HepG2 (cell line): ENCODE measurements around the gene ITGB8. TPM values are rescaled to one million over a fixed set of nuclear protein-coding genes. Genes with fewer than 3 reads are reported as not detected.

Experiments used
- ATAC-seq: fragments of 200-7000 bp; cut with Tn5 transposase; 3 replicates; pipeline ENCODE4 v1.9.1; 2020; ENCODE audit warnings: mild to moderate bottlenecking, moderate library complexity
- BruUV-seq: library from RNA; stranded (reverse); fragments of 400-500 nt; replicated peaks from 2 replicates; lab custom pipeline; 2021; lab: Mats Ljungman, UMichigan
- CTCF ChIA-PET: fragments of 300-600 bp; formaldehyde crosslinking; extraction: SDS; loops from one replicate; lab custom pipeline; 2021; ENCODE audit warnings: low total read pairs, inconsistent platforms, low intra/inter-chr PET ratio; lab: Yijun Ruan, JAX
- POLR2A ChIA-PET: fragments of 350-600 bp; sonication (Branson Sonifier 250); formaldehyde crosslinking; loops from one replicate; lab custom pipeline; 2020; ENCODE audit warnings: antibody characterized with exemption, inconsistent platforms; lab: Yijun Ruan, JAX
- DNase-seq: peaks from one replicate; pipeline ENCODE4 v3.0.0-alpha.2; 2015; ENCODE audit warnings: low spot score
- FAIRE-seq: peaks from 3 replicates; lab custom pipeline; 2011; peaks lifted over from hg19 to GRCh38; lab: Jason Lieb, UNC
- H2AFZ ChIP-seq: one replicate; pipeline ENCODE4 v1.6.1; 2011; ENCODE audit warnings: low read length, inconsistent platforms
- H3K27ac ChIP-seq: fragments of 300-600 bp; 3 replicates; pipeline ENCODE4 v1.8.0; 2011; ENCODE audit warnings: mixed run types, mild to moderate bottlenecking, mixed read lengths, low read length, inconsistent platforms; ENCODE audit not compliant: insufficient read depth; ENCODE audit errors: extremely low read length
- H3K27me3 ChIP-seq, 2 experiments: fragments of 200-600 bp in 1 of 2; 2 replicates in 1 of 2; 3 replicates in 1 of 2; pipeline versions ENCODE4 v1.6.0 to v1.8.0; 2011; ENCODE audit warnings: low read length in 2 of 2, mild to moderate bottlenecking in 2 of 2, moderate library complexity in 2 of 2, inconsistent platforms in 1 of 2; ENCODE audit not compliant: insufficient read depth in 2 of 2, control insufficient read depth in 1 of 2
- H3K36me3 ChIP-seq, 2 experiments: fragments of 200-600 bp in 1 of 2; replicated peaks in 1 of 2; 2 replicates in 1 of 2; 3 replicates in 1 of 2; pipeline versions ENCODE4 v1.5.1 to v1.8.0; 2011; ENCODE audit warnings: low read length in 2 of 2, inconsistent platforms in 1 of 2; ENCODE audit not compliant: insufficient read depth in 2 of 2, control insufficient read depth in 1 of 2
- H3K4me1 ChIP-seq: 2 replicates; pipeline ENCODE4 v1.5.1; 2012; ENCODE audit warnings: low read length, inconsistent platforms; ENCODE audit not compliant: insufficient read depth
- H3K4me2 ChIP-seq: 2 replicates; pipeline ENCODE4 v1.6.0; 2011; ENCODE audit warnings: low read depth, low read length, inconsistent platforms
- H3K4me3 ChIP-seq, 3 experiments: fragments of 200-600 bp in 1 of 3; sonication (generic), shearing (Covaris generic) in 1 of 3; replicated peaks in 1 of 3; 2 replicates each; pipeline ENCODE4 v1.5.1; 2011 to 2016; ENCODE audit warnings: low read length in 3 of 3, inconsistent platforms in 2 of 3, low read depth in 2 of 3, mild to moderate bottlenecking in 2 of 3, control low read depth in 1 of 3, mixed read lengths in 1 of 3; ENCODE audit not compliant: insufficient read depth in 1 of 3
- H3K79me2 ChIP-seq: one replicate; pipeline ENCODE4 v1.6.1; 2011; ENCODE audit warnings: low read length, inconsistent platforms; ENCODE audit not compliant: insufficient read depth
- H3K9ac ChIP-seq: 2 replicates; pipeline ENCODE4 v1.6.0; 2011; ENCODE audit warnings: mild to moderate bottlenecking, low read depth, low read length, inconsistent platforms; ENCODE audit not compliant: insufficient read depth
- H3K9me3 ChIP-seq: 2 replicates; pipeline ENCODE4 v1.5.1; 2012; ENCODE audit warnings: mild to moderate bottlenecking, low read length
- H4K20me1 ChIP-seq: 2 replicates; pipeline ENCODE4 v1.6.0; 2011; ENCODE audit warnings: inconsistent platforms, mild to moderate bottlenecking, low read length, moderate library complexity; ENCODE audit not compliant: insufficient read depth
- HBP1 ChIP-seq: IDR thresholded peaks from 2 replicates; pipeline ENCODE4 v1.6.1; 2016; ENCODE audit warnings: low read depth, control low read depth
- RELA ChIP-seq: sonication (generic); formaldehyde crosslinking; IDR thresholded peaks from 2 replicates; pipeline ENCODE4 v1.4.0; 2020; ENCODE audit warnings: missing genetic modification reagents
- REXO4 ChIP-seq: sonication (generic); formaldehyde crosslinking; IDR thresholded peaks from 2 replicates; pipeline ENCODE4 v1.8.0; 2022; ENCODE audit warnings: missing genetic modification reagents, mild to moderate bottlenecking, borderline replicate concordance
- SRY ChIP-seq: sonication (generic); formaldehyde crosslinking; IDR thresholded peaks from 2 replicates; pipeline ENCODE4 v1.8.0; 2022; ENCODE audit warnings: mild to moderate bottlenecking, missing genetic modification reagents
- TEAD3 ChIP-seq: optimal IDR thresholded peaks from 2 replicates; pipeline ENCODE3; 2016; ENCODE audit warnings: borderline replicate concordance
- ZBTB1 ChIP-seq: sonication (generic); formaldehyde crosslinking; IDR thresholded peaks from 2 replicates; pipeline ENCODE4 v1.4.0; 2020; ENCODE audit warnings: missing genetic modification reagents, borderline replicate concordance
- ZEB1 ChIP-seq: IDR thresholded peaks from 2 replicates; pipeline ENCODE4 v1.6.1; 2012; ENCODE audit warnings: mild to moderate bottlenecking, low read depth, inconsistent platforms; ENCODE audit not compliant: insufficient replicate concordance
- ZNF547 ChIP-seq: sonication (generic); formaldehyde crosslinking; IDR thresholded peaks from 2 replicates; pipeline ENCODE4 v1.5.1; 2020; ENCODE audit warnings: mild to moderate bottlenecking, missing genetic modification reagents
- ZNF670 ChIP-seq: sonication (generic); formaldehyde crosslinking; IDR thresholded peaks from 2 replicates; pipeline ENCODE4 v1.8.0; 2022; ENCODE audit warnings: mild to moderate bottlenecking, missing genetic modification reagents, borderline replicate concordance
- ZNF773 ChIP-seq: sonication (generic); formaldehyde crosslinking; IDR thresholded peaks from 2 replicates; pipeline ENCODE4 v1.4.0; 2020; ENCODE audit warnings: missing genetic modification reagents, borderline replicate concordance
- WGBS: methylation state at CpG from one replicate; pipeline ENCODE4 v1.1.6; 2017; ENCODE audit warnings: low lambda C conversion rate; 5-methylcytosine and 5-hydroxymethylcytosine counted together
- in situ Hi-C: cut with HindIII; loops from 2 replicates; pipeline ENCODE4 v1.10.0; 2017; ENCODE audit warnings: low pct_unique_long_range_greater_than_20kb; ENCODE audit not compliant: extremely low pct_ligation_motif_present
- intact Hi-C: fragments of 100-400 bp; cut with micrococcal nuclease; formaldehyde crosslinking; loops from one replicate; pipeline ENCODE4 v1.10.0; 2022; ENCODE audit not compliant: unreplicated experiment
- polyA plus RNA-seq, 8 experiments: library from polyadenylated mRNA; depleted of rRNA in 3 of 8; stranded (reverse) in 7 of 8; unstranded in 1 of 8; fragments of >200 nt; fragmentation: Illumina TruSeq in 4 of 8; extraction: Trizol in 4 of 8; gene quantifications; 2 replicates each; pipeline versions ENCODE4 v1.2.1 to v1.2.3, GENCODE V29; 2011 to 2016; ENCODE audit warnings: low read depth in 4 of 8, missing spikeins in 1 of 8, mixed read lengths in 1 of 8; ENCODE audit not compliant: insufficient read depth in 1 of 8
- total RNA-seq, 5 experiments: library from RNA; depleted of rRNA; stranded (reverse); fragments of >200 nt; fragmentation: Illumina TruSeq; extraction: Trizol; gene quantifications; 2 replicates each; pipeline ENCODE4 v1.2.3, GENCODE V29; 2016; ENCODE audit warnings: low read depth in 1 of 5

ITGB8 gene
- total and polyA plus RNA-seq, 2 of the 13 experiments (the other 11 are each of a cell fraction or from before 2014, with no cell fraction given), result 0.01 TPM; not detected in 1

DNA sequence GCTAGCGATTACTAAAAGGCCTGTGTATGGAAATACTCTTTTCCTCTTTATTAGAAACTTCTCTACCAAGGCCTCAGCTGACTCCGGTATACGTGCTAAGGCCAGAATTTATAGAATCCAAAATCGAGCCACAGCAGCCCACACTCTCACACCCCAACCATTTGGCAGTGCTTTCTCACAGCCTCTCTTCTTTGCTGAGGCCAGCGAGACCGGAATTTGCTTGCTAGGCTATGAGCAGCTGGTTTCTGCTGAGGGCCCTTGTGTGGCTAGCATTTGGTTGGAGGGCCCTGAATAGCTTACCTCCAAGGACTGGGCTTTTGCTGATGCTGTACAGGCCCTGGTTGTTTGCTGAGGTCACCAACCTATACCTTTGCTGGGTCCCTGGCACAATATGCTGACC lies 46.1 kb downstream of the ITGB8 start:
- Histone ChIP-seq H3K79me2 (no peaks in the 10 kb centered on the region), H3K4me1 (no peaks in the 10 kb centered on the region), H3K9ac (no peak overlapping the region), H3K4me2 (no peak overlapping the region), H4K20me1 (no peaks in the 10 kb centered on the region), H3K27me3 (no peaks in the 10 kb centered on the region), H3K4me3 (no peak overlapping the region), H3K36me3 (no peaks in the 10 kb centered on the region), H3K9me3 (no peaks in the 10 kb centered on the region), H2AFZ (no peak overlapping the region), H3K27ac (no peak overlapping the region)
- FAIRE-seq (no peak), ATAC-seq (no peak), DNase-seq (no peak)
- BruUV-seq, result no TSS peak
- in situ Hi-C loops, result no loop called here
- ChIA-PET POLR2A (no interaction called here), CTCF (no interaction called here)
- TF ChIP-seq SRY (no peak), TEAD3 (no peak), RELA (CRISPR knock-in tag) (no peak)
- 22% methylated on average over 6 of the region's 6 CpGs for WGBS
- intact Hi-C loops, result no loop called here

GRCh38 chr7:20381406-20382034 lies 50.8 kb downstream of the ITGB8 start:
- Histone ChIP-seq H3K27me3 (no peaks in the 10 kb centered on the region), H3K9me3 (no peaks in the 10 kb centered on the region), H3K4me3 (no peak overlapping the region), H2AFZ (no peak overlapping the region), H3K36me3 (no peaks in the 10 kb centered on the region), H3K4me1 (no peaks in the 10 kb centered on the region), H4K20me1 (no peaks in the 10 kb centered on the region), H3K9ac (no peak overlapping the region), H3K4me2 (no peak overlapping the region), H3K27ac (no peak overlapping the region), H3K79me2 (no peaks in the 10 kb centered on the region)
- FAIRE-seq, result no peak
- 52% methylated on average over 17 of the region's 17 CpGs for WGBS
- no TSS peak for BruUV-seq
- in situ Hi-C loops, result no loop called here
- intact Hi-C loops, result no loop called here
- ATAC-seq, result no peak
- DNase-seq, result no peak
- ChIA-PET CTCF (no interaction called here), POLR2A (no interaction called here)
- TF ChIP-seq ZNF670 (CRISPR knock-in tag), result no peak
- no peak for TF ChIP-seq ZNF773 (CRISPR knock-in tag)
- no peak for TF ChIP-seq ZNF547
- no peak for TF ChIP-seq ZBTB1 (CRISPR knock-in tag)
- no peak for TF ChIP-seq HBP1 (CRISPR knock-in tag)
- TF ChIP-seq ZEB1, result no peak
- no peak for TF ChIP-seq REXO4
